OCI-LY3 (cell line): ENCODE measurements around the gene LAMC1.

Experiments
- CTCF ChIP-seq: fragments of 200-600, 300-600 bp; sonication (generic); IDR thresholded peaks from 2 replicates; pipeline ENCODE4 v1.5.1; 2014; ENCODE audit warnings: antibody characterized with exemption, low read length, low read depth
- EZH2phosphoT487 ChIP-seq: fragments of 200-600 bp; shearing (Covaris generic); IDR thresholded peaks from 2 replicates; pipeline ENCODE4 v1.6.1; 2018; ENCODE audit warnings: antibody characterized with exemption, mixed run types, low read depth

- no peak for TF ChIP-seq CTCF
- TF ChIP-seq EZH2phosphoT487, result no peak
Observed at GRCh38 chr1:183093066-183093668, 69.9 kb downstream of the LAMC1 start.
